Ascending aorta (tissue), 2 donors: ENCODE results near the gene EBNA1BP2. TPM values are rescaled to one million over a fixed set of nuclear protein-coding genes. Genes with fewer than 3 reads are reported as not detected.
"Not testable (repeated sequence)": the region's sequence is repeated elsewhere in the genome, so short reads cannot be mapped to it uniquely, and the experiment has no call there.

Experiments
- DNase-seq, 2 donors: peaks; one replicate each; pipeline ENCODE4 v3.0.0-alpha.2; 2019; ENCODE audit warnings: low spot score in 2 of 2
- H3K27ac ChIP-seq, 2 donors: fragments of 200-600 bp; sonication (generic); one replicate each; pipeline ENCODE4 v1.5.1; 2016 to 2017; ENCODE audit warnings: mild to moderate bottlenecking in 1 of 2
- H3K27me3 ChIP-seq: fragments of 200-600 bp; sonication (generic); one replicate; pipeline ENCODE4 v1.5.1; 2017
- H3K36me3 ChIP-seq, 2 donors: fragments of 200-600 bp; sonication (generic); one replicate each; pipeline ENCODE4 v1.5.1; 2016
- H3K4me1 ChIP-seq, 2 donors: fragments of 200-600 bp; sonication (generic); one replicate each; pipeline ENCODE4 v1.5.1; 2016 to 2017; ENCODE audit warnings: mild to moderate bottlenecking in 1 of 2
- H3K4me3 ChIP-seq, 2 donors: fragments of 200-600 bp; sonication (generic); one replicate each; pipeline ENCODE4 v1.5.1; 2016 to 2017; ENCODE audit warnings: mild to moderate bottlenecking in 1 of 2
- H3K9me3 ChIP-seq, 2 donors: fragments of 200-600 bp; sonication (generic); one replicate each; pipeline ENCODE4 v1.5.1; 2016
- CTCF ChIP-seq, 3 experiments: fragments of 200-600 bp in 2 of 3; fragments of 450-650 bp in 1 of 3; sonication (generic) in 2 of 3; IDR thresholded peaks; one replicate each; pipeline ENCODE4 v1.5.1; 2016 to 2019; ENCODE audit warnings: antibody characterized with exemption in 3 of 3, mild to moderate bottlenecking in 1 of 3, moderate library complexity in 1 of 3
- intact Hi-C: fragments of 100-400 bp; cut with DNase I; formaldehyde crosslinking; loops from one replicate; pipeline ENCODE4 v1.15.1; 2023
- total RNA-seq: library from RNA; depleted of rRNA; stranded (reverse); fragments of >200 nt; gene quantifications from one replicate; pipeline ENCODE4 v1.1.0, GENCODE V29; 2016

The EBNA1BP2 gene
- total RNA-seq, 1 donor from 2014 or later = 22.1 TPM

DNA sequence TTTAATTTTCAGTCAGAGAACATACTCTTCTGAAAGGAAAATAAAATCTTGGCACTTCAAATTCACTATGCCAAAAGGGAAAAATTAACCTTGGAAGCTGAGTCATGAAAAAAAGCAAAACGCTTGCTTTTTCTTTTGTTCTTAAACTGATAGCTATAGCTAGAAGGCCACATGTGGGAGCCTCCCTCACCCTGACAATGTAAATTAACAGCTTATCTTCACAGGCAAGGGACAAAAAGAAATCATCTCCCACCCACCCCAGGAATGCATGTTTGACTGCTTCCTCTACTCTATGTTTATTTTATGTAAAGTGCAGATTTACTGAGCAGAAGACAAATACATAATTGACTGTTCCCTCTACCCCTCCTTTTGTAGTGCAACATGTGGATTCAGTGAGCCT is 38.0 kb downstream of the EBNA1BP2 start:
- intact Hi-C loops = no loop called here
- no peak for TF ChIP-seq CTCF (IDR thresholded peaks at IDR 0.05)
- no peaks in the 10 kb centered on the region for H3K27me3 ChIP-seq

DNA sequence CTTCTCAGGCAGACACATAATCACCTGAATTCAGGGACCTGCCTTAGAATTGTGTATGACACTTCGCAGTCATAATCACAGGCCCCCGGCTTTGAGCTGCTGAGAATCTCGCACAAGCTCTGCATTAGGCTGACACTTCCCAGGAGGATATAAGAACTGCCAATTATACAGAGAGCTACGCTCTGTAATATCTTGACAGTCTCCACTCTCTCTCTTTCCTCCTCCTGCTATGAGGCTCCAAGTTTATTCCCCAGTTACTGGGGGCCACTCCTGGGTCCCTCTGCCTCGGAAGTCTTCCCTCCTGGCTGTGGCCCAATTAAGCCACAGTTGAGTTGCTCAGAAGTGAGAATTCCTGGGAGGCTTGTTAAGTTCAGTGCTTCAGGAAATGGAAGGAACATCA is 42.7 kb downstream of the EBNA1BP2 start:
- Histone ChIP-seq H3K4me1 (no peaks in the 10 kb centered on the region), H3K9me3 (no peaks in the 10 kb centered on the region), H3K27me3 (no peaks in the 10 kb centered on the region), H3K27ac (no peak overlapping the region), H3K4me3 (no peak overlapping the region), H3K36me3 (no peaks in the 10 kb centered on the region)
- intact Hi-C loops = no loop called here
- DNase-seq = no peak
- TF ChIP-seq CTCF (IDR thresholded peaks at IDR 0.05) = no peak

More for the DNA sequence above, 38.0 kb downstream of the EBNA1BP2 start:
- no peaks in the 10 kb centered on the region for H3K36me3 ChIP-seq
- no peak overlapping the region for H3K27ac ChIP-seq
- H3K4me3 ChIP-seq = no peak overlapping the region
- no peaks in the 10 kb centered on the region for H3K9me3 ChIP-seq
- DNase-seq = no peak
- no peaks in the 10 kb centered on the region for H3K4me1 ChIP-seq

GRCh38 chr1:43128816-43129215 is 43.3 kb downstream of the EBNA1BP2 start:
- H3K4me3 ChIP-seq = no peak overlapping the region
- H3K27ac ChIP-seq = no peak overlapping the region
- H3K36me3 ChIP-seq = no peaks in the 10 kb centered on the region
- H3K9me3 ChIP-seq = no peaks in the 10 kb centered on the region
- no peak for DNase-seq
- H3K27me3 ChIP-seq = no peaks in the 10 kb centered on the region
- intact Hi-C loops = no loop called here
- no peaks in the 10 kb centered on the region for H3K4me1 ChIP-seq
- TF ChIP-seq CTCF (IDR thresholded peaks at IDR 0.05) = no peak

- intact Hi-C loops = no loop called here
- H3K4me1 ChIP-seq = no peaks in the 10 kb centered on the region
- no peak for TF ChIP-seq CTCF (IDR thresholded peaks at IDR 0.05)
- no peaks in the 10 kb centered on the region for H3K27me3 ChIP-seq
- H3K9me3 ChIP-seq = no peaks in the 10 kb centered on the region
- no peak overlapping the region for H3K4me3 ChIP-seq
- DNase-seq = no peak
- no peak overlapping the region for H3K27ac ChIP-seq
- H3K36me3 ChIP-seq = no peaks in the 10 kb centered on the region
Observed at GRCh38 chr1:43123031-43123430, 49.1 kb downstream of the EBNA1BP2 start.

DNA sequence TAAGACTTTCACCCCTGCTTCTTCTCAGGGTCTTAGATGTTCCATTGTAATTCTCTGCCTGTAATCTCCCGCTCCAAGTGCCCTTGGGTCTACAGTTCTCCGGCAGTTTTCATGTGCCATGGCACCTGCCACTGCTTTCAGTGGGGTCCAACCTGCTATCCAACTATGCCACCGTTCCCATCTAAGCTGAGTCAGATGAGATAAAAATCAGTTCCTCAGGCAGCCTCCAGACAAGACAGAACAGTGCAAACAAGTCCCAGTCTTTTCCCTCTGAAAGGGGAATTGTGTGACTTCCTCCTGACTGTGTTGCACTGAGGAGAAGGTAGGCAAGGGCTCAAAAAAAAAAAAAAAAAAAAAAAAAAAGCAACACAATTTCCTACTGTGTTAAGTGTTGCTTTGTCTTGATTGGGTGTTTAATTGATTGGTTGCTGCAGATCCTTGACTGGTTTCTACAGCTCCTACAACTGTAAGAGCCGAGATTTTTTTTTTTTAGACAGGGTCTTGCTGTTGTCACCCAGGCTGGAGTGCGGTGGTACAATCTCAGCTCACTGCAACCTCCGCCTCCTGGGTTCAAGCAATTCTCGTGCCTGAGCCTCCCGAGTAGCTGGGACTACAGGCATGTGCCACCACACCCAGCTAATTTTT is 50.7 kb downstream of the EBNA1BP2 start:
- DNase-seq = no peak
- intact Hi-C loops = no loop called here
- Histone ChIP-seq H3K27me3 (no peaks in the 10 kb centered on the region), H3K9me3 (no peaks in the 10 kb centered on the region), H3K27ac (no peak overlapping the region), H3K4me1 (no peaks in the 10 kb centered on the region), H3K36me3 (no peaks in the 10 kb centered on the region), H3K4me3 (no peak overlapping the region)
- no peak for TF ChIP-seq CTCF (IDR thresholded peaks at IDR 0.05)

DNA sequence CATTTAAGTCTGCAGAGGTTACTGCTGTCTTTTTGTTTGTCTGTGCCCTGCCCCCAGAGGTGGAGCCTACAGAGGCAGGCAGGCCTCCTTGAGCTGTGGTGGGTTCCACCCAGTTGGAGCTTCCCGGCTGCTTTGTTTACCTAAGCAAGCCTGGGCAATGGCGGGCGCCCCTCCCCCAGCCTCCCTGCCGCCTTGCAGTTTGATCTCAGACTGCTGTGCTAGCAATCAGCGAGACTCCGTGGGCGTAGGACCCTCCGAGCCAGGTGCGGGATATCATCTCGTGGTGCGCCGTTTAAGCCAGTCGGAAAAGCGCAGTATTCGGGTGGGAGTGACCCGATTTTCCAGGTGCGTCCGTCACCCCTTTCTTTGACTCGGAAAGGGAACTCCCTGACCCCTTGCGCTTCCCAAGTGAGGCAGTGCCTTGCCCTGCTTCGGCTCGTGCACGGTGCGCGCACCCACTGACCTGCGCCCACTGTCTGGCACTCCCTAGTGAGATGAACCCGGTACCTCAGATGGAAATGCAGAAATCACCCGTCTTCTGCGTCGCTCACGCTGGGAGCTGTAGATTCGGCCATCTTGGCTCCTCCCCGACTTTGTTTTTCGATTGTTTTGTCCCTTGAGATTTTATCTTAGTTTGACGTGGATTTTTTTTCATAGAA is 52.0 kb downstream of the EBNA1BP2 start:
- DNase-seq, H3K9me3 ChIP-seq, H3K4me1 ChIP-seq, intact Hi-C loops, H3K27ac ChIP-seq, H3K27me3 ChIP-seq, H3K36me3 ChIP-seq, H3K4me3 ChIP-seq: not testable (repeated sequence)

Other genes starting within 250 kb of the EBNA1BP2 start
- gene SLC2A1, start 213.4 kb downstream of the EBNA1BP2 start, total RNA-seq = 15.5 TPM
- not detected for gene CFAP57, start within 50 bp of the EBNA1BP2 start, total RNA-seq
- gene TMEM125, start 97.7 kb upstream of the EBNA1BP2 start, total RNA-seq = not detected
- gene C1orf210, start 113.3 kb upstream of the EBNA1BP2 start, total RNA-seq = not detected
- 120 TPM for gene TIE1, start 128.7 kb upstream of the EBNA1BP2 start, total RNA-seq
- gene MPL, start 165.5 kb upstream of the EBNA1BP2 start, total RNA-seq = not detected
- gene CDC20, start 186.7 kb upstream of the EBNA1BP2 start, total RNA-seq = not detected
- 39.9 TPM for gene ELOVL1, start 195.7 kb upstream of the EBNA1BP2 start, total RNA-seq
- gene MED8, start 217.5 kb upstream of the EBNA1BP2 start, total RNA-seq = 15.3 TPM
- 35.9 TPM for gene SZT2, start 217.6 kb upstream of the EBNA1BP2 start, total RNA-seq